ENCODE measurements around the gene TRIM63.

The TRIM63 gene

DNA sequence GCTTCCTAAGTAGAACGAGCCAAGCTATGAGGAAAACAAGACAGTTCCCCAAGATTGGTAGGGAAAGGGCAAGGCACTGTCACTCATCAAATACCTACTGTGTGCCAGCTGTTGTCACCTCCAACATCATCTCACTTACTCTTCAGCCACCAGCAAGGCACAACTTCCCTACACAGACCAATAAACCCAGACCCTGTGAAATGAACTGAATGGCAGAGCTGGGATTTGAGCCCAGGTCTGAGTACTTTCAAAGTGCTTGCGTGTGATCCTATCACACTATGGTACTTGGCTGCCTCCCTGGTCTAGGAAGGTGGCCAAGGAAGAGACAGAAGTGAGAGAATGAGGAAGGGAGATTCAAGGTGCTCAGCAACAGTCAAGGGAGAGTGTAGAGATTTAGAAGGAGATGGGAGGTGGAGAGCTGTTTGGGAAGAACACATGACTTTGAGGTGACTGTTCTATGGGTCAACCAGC lies 16.7 kb upstream of the TRIM63 start:
- FAIRE-seq = no peak

DNA sequence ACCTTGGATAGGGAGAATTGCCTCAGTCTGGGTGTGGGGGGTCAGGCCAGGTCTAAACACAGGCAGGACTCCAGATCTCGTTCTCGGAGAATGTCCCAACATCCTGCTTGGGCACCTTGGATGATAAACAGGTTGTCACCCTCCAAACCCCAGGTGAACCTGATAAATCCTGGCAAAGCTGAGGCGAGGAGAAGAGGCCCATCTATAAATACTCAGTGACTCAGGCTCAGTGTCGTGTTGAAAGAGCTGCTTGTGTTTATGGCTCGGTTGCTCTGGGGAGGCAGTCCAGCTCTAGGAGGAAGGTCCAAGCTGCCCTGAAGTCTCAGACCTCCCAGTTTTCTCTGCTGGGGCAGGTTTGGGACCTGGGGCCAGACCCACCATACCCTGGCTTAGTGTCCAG lies 15.8 kb upstream of the TRIM63 start:
- FAIRE-seq = no peak

DNA sequence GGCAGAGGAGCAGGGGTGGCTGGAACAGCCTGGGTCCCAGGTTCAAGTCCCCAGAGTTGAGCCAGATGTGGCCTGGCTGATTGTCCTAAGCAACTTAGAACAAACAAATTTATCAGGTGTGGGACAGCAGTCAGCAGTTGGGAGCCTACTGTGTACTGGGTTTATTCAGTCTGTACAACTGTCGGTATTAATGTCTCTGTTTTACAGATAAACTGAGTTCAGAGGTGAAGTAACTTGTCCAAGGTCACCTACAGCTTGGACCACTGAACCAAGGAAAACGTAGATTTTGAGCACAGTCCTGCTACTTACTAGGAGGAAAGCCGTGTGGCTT lies 14.6 kb upstream of the TRIM63 start:
- FAIRE-seq = no peak

- FAIRE-seq = no peak
Measured at GRCh38 chr1:26081267-26082019, 14.0 kb upstream of the TRIM63 start.

DNA sequence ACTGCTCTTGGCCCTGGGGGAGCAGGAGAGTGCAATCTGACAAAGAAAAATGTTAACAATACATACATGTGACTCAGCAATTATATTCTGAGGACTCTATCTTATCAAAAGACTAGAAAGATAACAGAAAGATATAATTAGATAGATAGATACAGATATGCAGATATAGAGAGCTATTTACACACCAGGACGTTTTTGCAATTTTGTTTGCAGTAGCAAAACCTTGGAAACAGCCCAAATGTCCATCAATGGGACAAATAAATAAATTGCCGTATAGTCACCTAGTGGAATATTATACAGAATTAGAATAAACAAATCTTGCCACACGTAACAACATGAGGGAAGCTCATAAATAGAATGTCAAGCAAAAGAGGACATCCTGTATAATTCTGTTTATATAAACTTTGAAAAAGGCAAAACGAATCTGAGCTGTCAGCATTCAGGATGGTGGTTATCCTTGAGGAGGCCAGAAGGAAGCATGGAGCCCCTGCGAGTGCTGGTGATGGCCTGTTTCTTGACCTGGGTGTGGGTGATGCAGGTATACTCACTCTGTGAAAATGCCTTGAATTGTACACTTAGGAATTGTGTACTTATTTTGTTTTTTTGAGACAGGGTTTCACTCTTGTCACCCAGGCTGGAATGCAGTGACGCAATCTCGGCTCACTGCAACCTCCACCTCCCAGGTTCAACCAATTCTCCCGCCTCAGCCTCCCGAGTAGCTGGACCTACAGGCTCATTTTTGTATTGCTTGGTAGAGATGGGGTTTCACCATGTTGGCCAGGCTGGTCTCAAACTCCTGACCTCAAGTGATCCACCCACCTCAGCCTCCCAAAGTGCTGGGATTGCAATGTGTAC lies 12.8 kb upstream of the TRIM63 start:
- FAIRE-seq = no peak

DNA sequence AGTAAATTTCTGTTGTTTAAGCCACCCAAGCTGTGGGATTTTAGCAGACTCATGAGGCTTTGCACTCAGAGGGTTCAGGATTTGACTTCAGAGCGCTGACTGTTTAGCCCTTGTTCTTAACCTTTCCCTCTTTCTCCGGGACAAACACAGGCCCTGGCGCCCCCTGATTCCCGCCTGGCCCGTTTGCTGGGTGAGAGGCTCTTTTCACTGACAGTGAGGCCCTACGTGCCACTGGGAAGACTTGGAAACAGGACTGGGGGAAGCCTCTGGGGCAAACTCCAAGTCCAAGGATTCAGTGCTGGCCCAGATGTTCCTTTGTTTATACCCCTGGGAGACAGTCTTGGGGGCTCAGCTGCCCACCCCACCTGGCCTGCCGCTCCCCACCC lies 11.7 kb upstream of the TRIM63 start:
- no peak for FAIRE-seq

- FAIRE-seq = no peak
Measured at GRCh38 chr1:26078286-26079177, 11.1 kb upstream of the TRIM63 start.

DNA sequence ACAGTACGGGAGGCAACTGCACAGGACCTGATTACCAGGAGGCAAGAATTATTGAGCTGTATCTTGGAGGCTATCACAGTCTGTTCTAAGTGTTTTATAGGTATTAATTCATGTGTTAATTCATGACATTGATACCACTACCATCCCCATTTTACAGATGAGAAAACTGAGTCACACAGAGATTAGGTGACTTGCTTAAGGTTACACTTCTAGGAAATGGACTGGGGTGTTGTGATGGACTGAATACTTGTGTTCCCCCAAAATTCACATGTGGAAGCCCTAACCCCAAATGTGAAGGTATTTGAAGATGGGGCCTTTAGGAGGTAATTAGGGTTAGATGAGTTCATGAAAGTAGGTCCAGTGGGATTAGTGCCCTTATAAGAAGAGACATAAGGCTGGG lies 10.1 kb upstream of the TRIM63 start:
- no peak for FAIRE-seq

DNA sequence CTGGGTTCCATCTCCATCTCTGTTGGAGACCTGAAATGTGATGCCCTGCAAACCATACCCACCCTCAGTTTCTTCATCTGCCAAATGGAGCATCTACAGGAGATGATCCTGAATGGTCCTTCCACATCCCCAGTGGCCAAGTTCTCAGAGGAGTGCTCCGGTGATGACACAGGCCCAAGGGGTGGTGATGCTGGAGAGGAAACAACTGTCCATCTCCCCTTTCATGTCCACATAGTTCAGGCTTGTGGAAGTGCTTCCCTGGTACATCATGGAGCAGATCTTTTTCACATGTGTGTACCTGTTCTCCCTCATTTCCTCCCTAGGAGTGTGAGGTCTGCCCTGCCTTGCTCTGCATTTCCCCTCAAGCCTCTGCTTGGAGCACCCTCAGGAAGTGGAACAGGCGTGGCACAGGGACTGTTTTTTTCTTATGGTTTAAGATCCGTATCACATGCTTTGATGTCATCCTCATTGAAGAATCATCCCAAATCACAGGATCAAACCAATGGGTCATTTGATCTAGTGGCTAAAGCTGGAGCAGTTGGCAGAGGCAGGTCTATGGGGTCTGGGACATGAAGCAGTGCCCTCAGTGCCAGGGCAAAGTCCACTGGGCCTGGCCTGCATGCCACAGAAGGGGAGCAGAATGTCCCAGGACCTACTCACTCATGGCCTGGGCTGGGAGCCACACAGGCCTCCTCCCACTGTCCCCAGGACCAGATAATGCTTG lies 8.2 kb upstream of the TRIM63 start:
- no peak for FAIRE-seq

DNA sequence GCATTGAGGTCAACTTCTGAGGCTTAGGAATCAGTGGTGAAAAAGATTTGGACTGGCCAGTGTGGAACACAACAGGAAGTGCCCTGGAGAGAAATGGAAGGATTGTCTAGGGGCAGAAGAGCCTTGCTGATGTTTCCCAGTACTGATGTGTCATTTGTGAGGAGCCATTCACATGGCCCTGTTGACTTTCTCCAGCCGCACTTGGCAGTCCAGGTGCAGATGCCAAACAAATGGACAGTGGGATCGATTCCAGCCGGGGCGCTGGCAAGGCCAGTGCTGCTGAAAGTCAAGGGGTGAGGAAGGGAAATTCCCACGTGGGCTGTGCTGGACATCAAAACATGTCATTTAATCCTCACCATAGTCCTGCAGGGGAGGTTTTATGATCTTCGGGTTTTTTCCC lies 4.9 kb upstream of the TRIM63 start:
- no peak for FAIRE-seq

- FAIRE-seq = no peak
Measured at GRCh38 chr1:26070963-26071342, 3.5 kb upstream of the TRIM63 start.

- FAIRE-seq = no peak
Measured at GRCh38 chr1:26070296-26070962, 3.0 kb upstream of the TRIM63 start.

DNA sequence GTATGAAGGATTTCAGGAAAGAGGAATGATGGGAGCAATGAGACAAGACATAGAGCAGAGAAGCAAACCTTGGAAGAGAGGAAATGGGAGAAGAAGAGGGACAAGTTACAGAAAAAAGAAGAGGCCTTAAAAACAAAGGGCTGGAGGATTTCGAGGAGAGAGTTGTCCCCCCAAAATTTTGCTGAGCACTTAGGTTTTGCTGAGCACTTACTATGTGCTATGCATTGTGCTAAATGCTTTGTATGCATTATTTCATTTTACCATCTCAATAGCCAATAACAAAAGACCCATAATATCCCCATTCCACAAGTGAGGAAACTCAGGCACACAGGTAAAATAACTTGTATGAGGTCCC lies 2.5 kb upstream of the TRIM63 start:
- no peak for FAIRE-seq

DNA sequence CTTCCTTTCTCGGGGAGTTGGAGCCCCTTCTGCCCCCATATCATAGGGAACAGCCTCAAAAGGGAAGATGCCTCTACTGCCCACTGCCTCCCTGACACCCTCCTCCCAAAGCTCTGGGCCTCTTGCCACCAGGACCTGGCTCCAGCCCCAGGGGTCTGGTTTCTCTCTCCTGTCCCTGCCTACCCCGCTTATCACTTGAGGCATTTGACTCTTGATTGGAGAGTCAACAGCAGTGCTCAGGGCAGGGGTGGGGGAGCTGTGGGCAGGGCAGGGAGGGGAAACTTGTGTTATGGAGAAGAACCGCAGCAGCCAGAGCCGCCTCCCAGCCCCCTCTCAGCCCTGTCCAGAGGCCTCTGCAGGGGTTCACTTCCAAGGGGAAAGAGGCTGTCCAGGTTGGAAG lies 573 bp downstream of the TRIM63 start:
- no peak for FAIRE-seq

- FAIRE-seq = no peak
Measured at GRCh38 chr1:26066160-26066559, 1.3 kb downstream of the TRIM63 start.

DNA sequence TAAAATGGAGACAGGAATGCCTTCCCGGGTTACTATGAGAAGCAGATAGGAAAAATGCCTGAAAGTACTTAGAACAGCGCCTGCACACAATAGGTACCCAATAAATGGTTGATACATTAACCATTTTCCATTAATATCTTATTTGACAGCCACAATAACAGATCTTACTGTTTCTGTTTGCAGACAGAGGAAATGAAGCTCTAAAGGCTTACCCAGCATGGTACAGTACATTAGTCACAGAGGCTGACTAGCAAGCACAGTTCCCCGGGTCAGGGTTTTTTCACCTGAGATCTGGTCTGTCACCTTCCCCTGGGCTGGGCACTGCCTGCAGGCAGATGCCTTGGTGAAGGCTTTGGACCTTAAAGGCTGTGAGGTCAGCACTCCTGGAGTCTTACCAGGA lies 2.9 kb downstream of the TRIM63 start:
- FAIRE-seq = no peak

- no peak for FAIRE-seq
Measured at GRCh38 chr1:26060832-26061574, 6.4 kb downstream of the TRIM63 start.

- no peak for FAIRE-seq
Measured at GRCh38 chr1:26059906-26060305, 7.5 kb downstream of the TRIM63 start.

GRCh38 chr1:26058052-26058595 lies 9.3 kb downstream of the TRIM63 start:
- no peak for FAIRE-seq

- no peak for FAIRE-seq
Measured at GRCh38 chr1:26057189-26057588, 10.2 kb downstream of the TRIM63 start.

DNA sequence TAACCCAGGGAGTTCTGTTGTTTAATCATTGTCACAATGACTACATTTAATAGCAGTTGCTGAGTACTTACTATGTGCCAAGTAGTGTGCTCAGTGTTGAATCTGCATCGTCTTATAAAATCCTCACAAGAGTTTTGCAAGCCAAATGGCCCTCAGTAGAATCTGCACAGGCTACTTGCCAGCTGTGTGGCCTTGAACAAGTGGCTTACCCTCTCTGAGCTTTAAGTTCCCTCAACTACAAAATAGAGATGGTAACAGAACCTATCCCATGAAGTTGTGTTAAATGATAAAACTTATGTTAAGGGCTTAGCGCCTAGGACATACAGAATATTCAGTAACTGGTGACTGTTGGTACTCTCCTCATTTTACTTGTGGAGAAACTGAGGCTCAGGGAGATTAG lies 12.4 kb downstream of the TRIM63 start:
- no peak for FAIRE-seq

All from colon (tissue), 2 donors.